Measurements from ENCODE around the gene HBA1. TPM values are rescaled to one million over a fixed set of nuclear protein-coding genes. Genes with fewer than 3 reads are reported as not detected.

HBA1 gene
- total and polyA plus RNA-seq, 2 donors (not counting 3 experiments of a cell fraction or from before 2014, with no cell fraction given), result not detected

- Histone ChIP-seq H3K9me3 (replicated peaks; ENCODE audit: control insufficient read depth, insufficient read depth, low read length) (no peaks in the 10 kb centered on the region), H3K9ac (replicated peaks; ENCODE audit: extremely low read depth, insufficient read depth, low read length) (no peak overlapping the region), H3K9me1 (replicated peaks; ENCODE audit: control insufficient read depth, extremely low read depth, insufficient read depth, low read length) (no peaks in the 10 kb centered on the region), H3K36me3 (ENCODE audit: control insufficient read depth in 2 of 2, extremely low read depth in 1 of 2, insufficient read depth in 2 of 2, low read length in 2 of 2) (no peaks in the 10 kb centered on the region), H3K79me2 (ENCODE audit: control insufficient read depth, insufficient read depth, low read length) (peaks cover 11% of the 10 kb centered on the region), H3K4me1 (ENCODE audit: control insufficient read depth, extremely low read depth, insufficient read depth, low read length) (no peaks in the 10 kb centered on the region), H3K27me3 (ENCODE audit: control insufficient read depth in 2 of 2, insufficient read depth in 2 of 2, low read length in 2 of 2) (no peaks in the 10 kb centered on the region), H3K27ac (ENCODE audit: insufficient read depth, low read depth, low read length) (no peak overlapping the region), H4K20me1 (replicated peaks; ENCODE audit: control insufficient read depth, extremely low read depth, insufficient read depth, low read length) (no peaks in the 10 kb centered on the region), H3K4me3 (replicated peaks in 1 of 3; ENCODE audit: insufficient read depth in 1 of 3, low read depth in 1 of 3, low read length in 3 of 3) (no peak overlapping the region), H3K4me2 (ENCODE audit: insufficient read depth, low read length) (no peak overlapping the region), H2AFZ (ENCODE audit: low read depth, low read length) (no peak overlapping the region)
- intact Hi-C loops (cut with micrococcal nuclease), result no loop called here
- no peak for TF ChIP-seq JUN (IDR thresholded peaks at IDR 0.05; ENCODE audit: borderline replicate concordance, insufficient read depth, insufficient read length, low read depth)
- TF ChIP-seq POLR2AphosphoS5 (IDR thresholded peaks at IDR 0.05; ENCODE audit: insufficient read depth, low read depth, low read length), result no peak
- no peak for TF ChIP-seq POLR2A (IDR thresholded peaks at IDR 0.05; ENCODE audit: low read depth, low read length)
- no peak for TF ChIP-seq CTCF (IDR thresholded peaks at IDR 0.05; ENCODE audit: extremely low read depth in 1 of 2, insufficient read depth in 1 of 2, low read depth in 1 of 2, low read length in 2 of 2)
- no peak for TF ChIP-seq MAX (IDR thresholded peaks at IDR 0.05; ENCODE audit: insufficient read depth, insufficient read length)
- no peak for TF ChIP-seq MYC (IDR thresholded peaks at IDR 0.05; ENCODE audit: low read depth, low read length)
- TF ChIP-seq EZH2 (IDR thresholded peaks at IDR 0.05; ENCODE audit: borderline replicate concordance, low read depth, low read length, severe bottlenecking), result no peak
- TF ChIP-seq FOS (IDR thresholded peaks at IDR 0.05; ENCODE audit: borderline replicate concordance, insufficient read depth, low read length), result no peak
- no peak for TF ChIP-seq GATA2 (IDR thresholded peaks at IDR 0.05; ENCODE audit: insufficient read depth, insufficient read length, low read depth, low read length)
- ChIA-PET CTCF (interaction anchor here (0.5 kb wide), 1 partner anchor 71 kb away, joined by 3 read pairs; no protein-coding TSS in a partner anchor), POLR2A (no interaction called here)
- DNase-seq (ENCODE audit: low read depth, low spot score) (no peak), FAIRE-seq (no peak)
- no TSS peak for BruUV-seq (replicated peaks)
- dilution Hi-C loops (cut with MboI; ENCODE audit: extremely low pct_ligation_motif_present, low sequenced_read_pairs), result no loop called here
Observed at GRCh38 chr16:130533-131173, 45.8 kb upstream of the HBA1 start.

Data from endothelial cell of umbilical vein (primary cell).